ENCODE data around the gene TRPM3.

TRPM3 gene

DNA sequence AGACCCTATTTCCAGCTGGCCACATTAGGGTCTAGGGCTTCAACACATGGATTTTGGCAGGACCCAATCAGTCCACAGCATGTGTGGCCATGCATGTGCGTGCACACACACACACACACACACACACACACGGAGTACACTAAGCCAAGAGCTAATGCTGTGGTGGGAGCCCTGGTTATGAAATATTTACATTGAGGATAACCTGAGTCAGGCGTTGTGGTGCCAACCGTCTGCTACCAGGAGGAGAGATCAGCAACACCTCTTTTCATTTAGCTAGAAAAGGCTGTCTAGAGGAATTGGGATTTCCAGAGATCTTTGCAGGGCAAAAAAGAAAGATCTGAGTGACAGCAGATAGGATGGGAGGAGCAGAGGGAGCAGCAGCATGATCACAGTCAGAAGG, 141.5 kb downstream of the TRPM3 start:
- TF ChIP-seq, protein P1, sequence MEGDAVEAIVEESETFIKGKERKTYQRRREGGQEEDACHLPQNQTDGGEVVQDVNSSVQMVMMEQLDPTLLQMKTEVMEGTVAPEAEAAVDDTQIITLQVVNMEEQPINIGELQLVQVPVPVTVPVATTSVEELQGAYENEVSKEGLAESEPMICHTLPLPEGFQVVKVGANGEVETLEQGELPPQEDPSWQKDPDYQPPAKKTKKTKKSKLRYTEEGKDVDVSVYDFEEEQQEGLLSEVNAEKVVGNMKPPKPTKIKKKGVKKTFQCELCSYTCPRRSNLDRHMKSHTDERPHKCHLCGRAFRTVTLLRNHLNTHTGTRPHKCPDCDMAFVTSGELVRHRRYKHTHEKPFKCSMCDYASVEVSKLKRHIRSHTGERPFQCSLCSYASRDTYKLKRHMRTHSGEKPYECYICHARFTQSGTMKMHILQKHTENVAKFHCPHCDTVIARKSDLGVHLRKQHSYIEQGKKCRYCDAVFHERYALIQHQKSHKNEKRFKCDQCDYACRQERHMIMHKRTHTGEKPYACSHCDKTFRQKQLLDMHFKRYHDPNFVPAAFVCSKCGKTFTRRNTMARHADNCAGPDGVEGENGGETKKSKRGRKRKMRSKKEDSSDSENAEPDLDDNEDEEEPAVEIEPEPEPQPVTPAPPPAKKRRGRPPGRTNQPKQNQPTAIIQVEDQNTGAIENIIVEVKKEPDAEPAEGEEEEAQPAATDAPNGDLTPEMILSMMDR (IDR thresholded peaks at IDR 0.05): no peak

DNA sequence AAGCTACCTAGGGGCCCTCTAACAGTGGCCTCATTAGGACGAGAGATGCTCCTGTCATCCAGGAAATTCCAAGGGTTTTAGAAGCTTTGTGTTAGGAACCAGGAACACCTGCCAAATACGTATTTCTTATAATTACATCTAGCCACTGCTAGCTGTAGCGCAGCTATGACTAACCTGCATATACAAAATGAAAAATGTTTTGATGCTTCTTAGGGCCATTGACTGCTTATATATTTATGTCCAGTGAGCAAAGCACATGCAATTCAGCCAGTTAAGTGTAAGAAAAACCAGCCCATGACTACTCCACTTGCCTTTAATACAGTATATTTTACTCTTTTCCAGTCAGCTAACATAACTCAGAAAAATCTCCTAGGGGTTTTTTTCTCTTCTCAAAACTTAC, 143.3 kb downstream of the TRPM3 start:
- TF ChIP-seq, protein P1 (IDR thresholded peaks at IDR 0.05): no peak

DNA sequence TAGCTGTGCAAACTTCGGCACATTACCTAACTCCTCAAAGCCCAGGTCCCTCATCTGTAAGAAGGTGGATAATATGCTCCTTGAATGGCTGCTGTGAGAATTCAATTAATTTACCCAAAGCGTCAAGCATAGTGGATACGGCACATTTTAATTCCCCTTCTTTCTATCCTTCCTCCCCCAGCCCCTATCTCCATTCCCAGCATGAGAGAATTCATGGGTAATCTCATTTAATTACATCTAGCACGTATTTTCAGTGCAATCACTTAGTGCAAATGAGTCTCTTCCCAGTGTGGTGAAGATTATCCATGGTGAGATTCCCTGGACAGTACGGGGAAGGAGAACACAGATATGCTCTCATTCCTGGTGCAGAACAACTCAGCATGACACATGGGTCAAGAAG, 145.6 kb downstream of the TRPM3 start:
- TF ChIP-seq, protein P1 (IDR thresholded peaks at IDR 0.05): no peak

DNA sequence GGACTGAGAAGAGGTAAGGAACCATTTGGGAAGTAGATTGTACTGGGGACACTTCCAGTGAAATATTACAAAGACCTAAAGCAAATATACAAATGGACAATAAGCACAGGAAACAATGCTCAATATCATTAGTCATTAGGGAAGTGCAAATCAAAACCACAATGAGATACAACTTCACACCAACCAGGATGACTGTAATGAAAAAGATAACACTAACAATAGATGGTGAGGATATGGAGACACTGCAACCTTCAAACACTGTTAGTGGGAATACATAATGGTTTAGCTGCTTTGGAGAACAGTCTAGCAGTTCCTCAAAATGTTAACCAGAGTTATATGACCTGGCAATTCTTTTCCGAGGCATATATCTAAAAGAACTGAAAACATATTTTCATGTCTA, 149.7 kb downstream of the TRPM3 start:
- TF ChIP-seq, protein P1 (IDR thresholded peaks at IDR 0.05): no peak

DNA sequence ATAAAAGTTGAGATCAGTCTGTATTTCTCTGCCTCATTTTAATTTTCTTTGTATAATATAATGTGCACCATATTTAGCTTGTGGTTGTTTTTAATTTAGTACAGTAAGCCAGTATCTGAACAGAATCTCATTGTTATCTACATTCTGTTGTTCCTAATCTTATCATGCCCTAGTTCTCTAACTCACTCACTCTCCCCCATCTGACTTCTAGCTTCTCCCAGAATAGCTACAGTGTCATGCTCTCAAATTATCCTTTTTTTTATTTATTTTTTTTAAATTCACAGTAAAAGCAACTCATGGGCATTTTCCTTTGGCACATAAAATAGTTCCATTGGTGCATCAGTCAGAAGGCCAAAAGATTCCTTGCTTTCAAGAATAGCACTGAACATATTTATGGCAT, 156.6 kb downstream of the TRPM3 start:
- TF ChIP-seq, protein P1 (IDR thresholded peaks at IDR 0.05): no peak

DNA sequence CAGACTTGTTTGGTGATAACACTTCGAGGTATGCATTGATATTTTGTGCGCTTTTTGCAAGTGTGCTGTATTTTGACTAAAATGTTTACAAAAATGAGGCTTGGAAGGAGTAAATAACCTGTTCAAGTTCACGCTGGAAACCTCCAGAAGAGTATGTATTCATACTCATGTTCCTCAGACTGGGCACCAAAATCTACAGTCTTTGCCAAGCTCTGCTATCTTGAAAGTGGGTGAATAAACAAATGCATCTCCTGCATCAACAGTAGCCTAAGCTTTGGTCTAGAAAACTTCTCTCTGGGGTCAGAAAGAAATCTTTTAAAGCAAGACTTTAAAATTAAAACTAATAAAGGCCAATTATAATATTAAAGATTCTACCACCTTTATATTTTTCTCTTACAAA, 157.9 kb downstream of the TRPM3 start:
- TF ChIP-seq, protein P1 (IDR thresholded peaks at IDR 0.05): no peak

DNA sequence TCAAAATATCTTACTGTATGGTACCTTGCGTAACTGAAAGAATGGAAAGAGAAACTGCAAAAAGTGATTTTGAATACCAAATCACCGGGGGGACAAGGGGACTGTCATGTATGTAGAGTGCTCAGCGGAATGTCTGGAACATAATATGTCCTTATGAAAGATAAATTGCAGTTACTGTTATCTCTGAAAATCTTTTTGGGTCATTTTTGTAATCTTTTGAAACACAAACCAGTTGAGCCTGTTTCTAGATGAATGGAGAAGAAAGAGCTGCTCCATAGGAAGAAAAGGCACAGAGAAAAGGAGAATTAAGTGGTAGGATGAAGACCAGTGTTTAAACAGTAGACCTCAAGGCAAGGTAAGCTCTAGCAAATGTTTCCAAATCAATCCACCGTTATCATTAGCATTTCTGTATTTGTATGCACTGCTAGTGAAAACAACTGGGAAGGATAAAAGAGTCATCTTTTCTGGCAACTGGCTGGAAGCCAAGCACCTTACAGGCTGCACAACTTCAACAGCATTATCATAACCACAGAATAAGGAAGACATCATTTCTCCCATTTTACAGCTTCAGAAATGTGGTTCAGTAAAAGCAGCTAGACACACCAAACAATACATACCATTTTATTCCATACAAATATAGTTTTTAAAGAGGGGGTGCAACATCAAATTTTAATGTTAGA, 158.5 kb downstream of the TRPM3 start:
- TF ChIP-seq, protein P1 (IDR thresholded peaks at IDR 0.05): no peak

DNA sequence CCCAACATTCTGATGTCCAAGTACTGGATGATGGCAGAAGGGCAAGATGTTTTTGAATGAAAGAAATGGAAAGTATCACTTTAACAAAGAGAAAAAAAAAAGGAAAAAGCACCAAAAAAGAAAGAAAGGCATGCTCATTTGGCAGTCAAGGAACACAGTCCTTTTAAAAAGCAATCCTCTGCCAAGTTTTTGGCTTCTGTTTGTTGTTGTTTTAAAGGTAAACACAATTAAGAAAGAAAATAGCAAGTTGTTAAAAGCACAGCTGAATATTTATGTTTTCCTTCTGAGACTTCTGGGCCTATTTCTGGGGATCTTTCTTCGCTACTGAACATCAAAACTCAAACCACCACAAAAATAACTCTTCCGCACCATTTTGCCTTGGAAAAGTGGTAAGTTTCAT, 162.1 kb downstream of the TRPM3 start:
- TF ChIP-seq, protein P1 (IDR thresholded peaks at IDR 0.05): no peak

Data from LNCAP (cell line).